H9 (cell line): Measurements from ENCODE around the gene CFAP61. TPM values are rescaled to one million over a fixed set of nuclear protein-coding genes. Genes with fewer than 3 reads are reported as not detected.

Experiments
- DNase-seq: peaks from one replicate; pipeline ENCODE4 v3.0.0-alpha.2; 2017
- H2AFZ ChIP-seq: one replicate; pipeline ENCODE4 v1.6.1; 2013; ENCODE audit warnings: mild to moderate bottlenecking, low read length, control low read depth, moderate library complexity
- H2AK5ac ChIP-seq: 2 replicates; pipeline ENCODE4 v1.6.1; 2013; ENCODE audit warnings: low read length, control low read depth, mixed read lengths; ENCODE audit not compliant: insufficient read length
- H2BK120ac ChIP-seq: one replicate; pipeline ENCODE4 v1.6.1; 2013; ENCODE audit warnings: low read depth, mild to moderate bottlenecking, low read length, control low read depth, inconsistent platforms; ENCODE audit not compliant: poor library complexity, severe bottlenecking
- H2BK12ac ChIP-seq: 2 replicates; pipeline ENCODE4 v1.6.1; 2013; ENCODE audit warnings: low read length, control low read depth, mixed read lengths, low read depth; ENCODE audit not compliant: insufficient read length
- H2BK15ac ChIP-seq: 2 replicates; pipeline ENCODE4 v1.6.1; 2013; ENCODE audit warnings: low read depth, low read length, control low read depth
- H2BK20ac ChIP-seq: one replicate; pipeline ENCODE4 v1.6.1; 2013; ENCODE audit warnings: low read depth, mild to moderate bottlenecking, low read length, control low read depth, inconsistent platforms; ENCODE audit not compliant: poor library complexity, severe bottlenecking
- H2BK5ac ChIP-seq: 2 replicates; pipeline ENCODE4 v1.6.1; 2013; ENCODE audit warnings: low read length, control low read depth, mixed read lengths; ENCODE audit not compliant: insufficient read length
- H3K14ac ChIP-seq: 2 replicates; pipeline ENCODE4 v1.6.1; 2013; ENCODE audit warnings: low read length, control low read depth; ENCODE audit not compliant: insufficient read depth
- H3K18ac ChIP-seq: 2 replicates; pipeline ENCODE4 v1.6.1; 2013; ENCODE audit warnings: low read depth, mild to moderate bottlenecking, mixed read lengths, low read length, control low read depth; ENCODE audit not compliant: insufficient read length
- H3K23ac ChIP-seq: 2 replicates; pipeline ENCODE4 v1.6.1; 2013; ENCODE audit warnings: low read length, control low read depth, mixed read lengths, low read depth; ENCODE audit not compliant: insufficient read length
- H3K23me2 ChIP-seq: 2 replicates; pipeline ENCODE4 v1.6.1; 2013; ENCODE audit warnings: low read depth, mild to moderate bottlenecking, mixed read lengths, low read length, control low read depth; ENCODE audit not compliant: insufficient read length, poor library complexity, severe bottlenecking
- H3K27ac ChIP-seq: 2 replicates; pipeline ENCODE4 v1.5.1; 2013; ENCODE audit warnings: low read length, control low read depth, mixed read lengths, low read depth; ENCODE audit not compliant: insufficient read length
- H3K27me3 ChIP-seq: 2 replicates; pipeline ENCODE4 v1.6.1; 2013; ENCODE audit warnings: low read length, control low read depth, inconsistent platforms; ENCODE audit not compliant: insufficient read depth
- H3K4ac ChIP-seq: 2 replicates; pipeline ENCODE4 v1.6.1; 2013; ENCODE audit warnings: low read depth, mild to moderate bottlenecking, control low read depth, inconsistent platforms, low read length, moderate library complexity
- H3K4me1 ChIP-seq: 2 replicates; pipeline ENCODE4 v1.6.1; 2013; ENCODE audit warnings: low read length, control low read depth, inconsistent platforms; ENCODE audit not compliant: insufficient read depth
- H3K4me2 ChIP-seq: 2 replicates; pipeline ENCODE4 v1.6.1; 2013; ENCODE audit warnings: low read length, control low read depth, mixed read lengths; ENCODE audit not compliant: insufficient read length, insufficient read depth
- H3K56ac ChIP-seq: 2 replicates; pipeline ENCODE4 v1.6.1; 2013; ENCODE audit warnings: low read depth, mild to moderate bottlenecking, mixed read lengths, low read length, control low read depth; ENCODE audit not compliant: insufficient read length
- H3K79me1 ChIP-seq: 2 replicates; pipeline ENCODE4 v1.6.1; 2013; ENCODE audit warnings: low read depth, mild to moderate bottlenecking, moderate library complexity, low read length, control low read depth, inconsistent platforms; ENCODE audit not compliant: insufficient read depth, poor library complexity, severe bottlenecking
- H3K79me2 ChIP-seq: 2 replicates; pipeline ENCODE4 v1.6.1; 2013; ENCODE audit warnings: low read length, control low read depth, inconsistent platforms; ENCODE audit not compliant: insufficient read depth
- H3K9ac ChIP-seq: 2 replicates; pipeline ENCODE4 v1.6.1; 2013; ENCODE audit warnings: low read length, control low read depth, mixed read lengths; ENCODE audit not compliant: insufficient read length; ENCODE audit errors: extremely low read depth
- H3K9me3 ChIP-seq: one replicate; pipeline ENCODE4 v1.6.1; 2013; ENCODE audit warnings: low read depth, low read length, inconsistent platforms; ENCODE audit not compliant: control insufficient read depth
- H3T11ph ChIP-seq: one replicate; pipeline ENCODE4 v1.6.1; 2013; ENCODE audit warnings: mild to moderate bottlenecking, low read length, control low read depth, inconsistent platforms
- H4K20me1 ChIP-seq: one replicate; pipeline ENCODE4 v1.6.1; 2013; ENCODE audit not compliant: control insufficient read depth, insufficient read length, insufficient read depth
- H4K5ac ChIP-seq: 2 replicates; pipeline ENCODE4 v1.6.1; 2013; ENCODE audit warnings: low read depth, mild to moderate bottlenecking, mixed read lengths, low read length, control low read depth; ENCODE audit not compliant: insufficient read length
- H4K8ac ChIP-seq: replicated peaks from 2 replicates; pipeline ENCODE4 v1.6.1; 2013; ENCODE audit warnings: low read length, control low read depth, mixed read lengths, low read depth; ENCODE audit not compliant: insufficient read length
- H4K91ac ChIP-seq: 2 replicates; pipeline ENCODE4 v1.6.1; 2013; ENCODE audit warnings: low read depth, mild to moderate bottlenecking, moderate library complexity, mixed read lengths, low read length, control low read depth; ENCODE audit not compliant: insufficient read length
- H3K27ac Mint-ChIP-seq, 3 experiments: 2 replicates in 2 of 3; 3 replicates in 1 of 3; pipeline ENCODE4 v1.8.0; 2020 to 2021; ENCODE audit warnings: mixed read lengths in 3 of 3, mild to moderate bottlenecking in 1 of 3, moderate library complexity in 1 of 3
- H3K27me3 Mint-ChIP-seq: 2 replicates; pipeline ENCODE4 v1.8.0; 2021; ENCODE audit warnings: low read depth, mild to moderate bottlenecking, moderate library complexity, mixed read lengths
- H3K36me3 Mint-ChIP-seq, 3 experiments: 2 replicates in 2 of 3; 3 replicates in 1 of 3; pipeline ENCODE4 v1.8.0; 2020 to 2021; ENCODE audit warnings: low read depth in 3 of 3, mixed read lengths in 3 of 3; ENCODE audit not compliant: insufficient read depth in 1 of 3
- H3K4me1 Mint-ChIP-seq, 2 experiments: 2 replicates each; pipeline ENCODE4 v1.8.0; 2020; ENCODE audit warnings: mixed read lengths in 2 of 2
- H3K4me3 Mint-ChIP-seq, 2 experiments: 2 replicates in 1 of 2; 3 replicates in 1 of 2; pipeline ENCODE4 v1.8.0; 2020 to 2021; ENCODE audit warnings: mild to moderate bottlenecking in 2 of 2, mixed read lengths in 2 of 2, moderate library complexity in 1 of 2
- H3K9me3 Mint-ChIP-seq, 2 experiments: 2 replicates in 1 of 2; 3 replicates in 1 of 2; pipeline ENCODE4 v1.8.0; 2020; ENCODE audit warnings: mild to moderate bottlenecking in 2 of 2, mixed read lengths in 2 of 2, moderate library complexity in 1 of 2
- CTCF ChIP-seq: fragments of 200-600 bp; sonication (generic); conservative IDR thresholded peaks from 3 replicates; pipeline ENCODE4 v1.8.0; 2021; ENCODE audit warnings: antibody characterized with exemption, mild to moderate bottlenecking
- WGBS: extraction: QIAGEN DNeasy Blood & Tissue Kit; methylation state at CpG from one replicate; pipeline ENCODE4 v1.1.7; 2013; ENCODE audit warnings: missing lambda C conversion rate, low lambda C conversion rate, mixed read lengths; ENCODE audit not compliant: insufficient read length; ENCODE audit errors: extremely low coverage; 5-methylcytosine and 5-hydroxymethylcytosine counted together
- total RNA-seq: library from RNA; stranded (reverse); gene quantifications from 2 replicates; pipeline ENCODE4 v1.2.1, GENCODE V29; 2021

CFAP61 gene
- total RNA-seq, 1 experiment from 2014 or later, result 0.44 TPM

GRCh38 chr20:20366551-20366875 lies 314.2 kb downstream of the CFAP61 start:
- H3K23me2 ChIP-seq, result peaks cover 41% of the 10 kb centered on the region
- no peak overlapping the region for H2AK5ac ChIP-seq
- no peak overlapping the region for H2BK12ac ChIP-seq
- H2AFZ ChIP-seq, result no peak overlapping the region
- peak overlapping the region; percentile 47 for H3K18ac ChIP-seq
- peak overlapping the region; percentile 30 to 85; a peak in 4 of 5 replicates for H3K4me3 Mint-ChIP-seq
- DNase-seq, result no peak
- no peak overlapping the region for H2BK120ac ChIP-seq
- no peak overlapping the region; the same call in 1 of the 2 replicates for H3K14ac ChIP-seq
- H2BK20ac ChIP-seq, result no peak overlapping the region
- H3K27ac Mint-ChIP-seq, result no peak overlapping the region
- H4K91ac ChIP-seq, result no peak overlapping the region
- no peak overlapping the region for H3K4ac ChIP-seq
- H3K23ac ChIP-seq, result no peak overlapping the region
- H3K79me2 ChIP-seq, result no peaks in the 10 kb centered on the region
- H3T11ph ChIP-seq, result no peak overlapping the region
- no peak overlapping the region for H2BK15ac ChIP-seq
- H4K5ac ChIP-seq, result no peak overlapping the region
- no peaks in the 10 kb centered on the region for H3K79me1 ChIP-seq
- H3K4me1 Mint-ChIP-seq, result peaks cover 46 to 58% of the 10 kb centered on the region in 2 experiments
- peaks cover 0 to 2% of the 10 kb centered on the region in 2 experiments; a peak in 3 of 5 replicates for H3K9me3 Mint-ChIP-seq
- no peak overlapping the region for H3K9ac ChIP-seq
- peak overlapping the region; percentile 42 for H3K4me2 ChIP-seq
- H3K4me1 ChIP-seq, result peaks cover 5% of the 10 kb centered on the region; the same call in 1 of the 2 replicates
- WGBS, result no CpG with 5 or more reads among the region's 19 CpGs
- H2BK5ac ChIP-seq, result no peak overlapping the region
- no peak for TF ChIP-seq CTCF
- no peaks in the 10 kb centered on the region for H4K20me1 ChIP-seq
- H3K36me3 Mint-ChIP-seq, result no peaks in the 10 kb centered on the region
- H3K56ac ChIP-seq, result no peak overlapping the region
- no peaks in the 10 kb centered on the region for H3K9me3 ChIP-seq
- H3K27me3 Mint-ChIP-seq, result peaks cover 86% of the 10 kb centered on the region
- H3K27ac ChIP-seq, result no peak overlapping the region
- H4K8ac ChIP-seq, result no peak overlapping the region
- H3K27me3 ChIP-seq, result peaks cover 43% of the 10 kb centered on the region
